HG03039 (cell line): Measurements from ENCODE around the gene FOXP3.
"Not testable (repeated sequence)": the region's sequence is repeated elsewhere in the genome, so short reads cannot be mapped to it uniquely, and the experiment has no call there.

Experiments used
- ATAC-seq: cut with Tn5 transposase; IDR thresholded peaks from one replicate; pipeline ENCODE4 v1.9.1; 2021; ENCODE audit warnings: mild to moderate bottlenecking, moderate library complexity; ENCODE audit not compliant: unreplicated experiment

Gene FOXP3

GRCh38 chrX:49264460-49264859 is at the start of gene FOXP3:
TSS of gene FOXP3 (minus strand) at chrX:49264710. CDS start at chrX:49258505, 6,205 bp downstream.
- no peak for ATAC-seq

GRCh38 chrX:49312176-49312575 is 47.7 kb upstream of the FOXP3 start:
- no peak for ATAC-seq

GRCh38 chrX:49310371-49310770 is 45.9 kb upstream of the FOXP3 start:
- no peak for ATAC-seq

- no peak for ATAC-seq
Measured at GRCh38 chrX:49309401-49309981, 45.0 kb upstream of the FOXP3 start.

GRCh38 chrX:49308604-49309269 is 44.2 kb upstream of the FOXP3 start:
- no peak for ATAC-seq

GRCh38 chrX:49307775-49308174 is 43.3 kb upstream of the FOXP3 start:
- not testable (repeated sequence) for ATAC-seq

- no peak for ATAC-seq
Measured at GRCh38 chrX:49303346-49303745, 38.8 kb upstream of the FOXP3 start, which contains the start of gene GAGE10. TSS of gene GAGE10 (plus strand) at chrX:49303646. CDS start at chrX:49304860, 1,214 bp downstream.

GRCh38 chrX:49300703-49301102 is 36.2 kb upstream of the FOXP3 start:
- ATAC-seq, result no peak

GRCh38 chrX:49299293-49299692 is 34.8 kb upstream of the FOXP3 start:
- not testable (repeated sequence) for ATAC-seq

- no peak for ATAC-seq
Measured at GRCh38 chrX:49292400-49293362, 28.2 kb upstream of the FOXP3 start.

GRCh38 chrX:49291615-49292337 is 27.3 kb upstream of the FOXP3 start:
- ATAC-seq, result no peak

- no peak for ATAC-seq
Measured at GRCh38 chrX:49290215-49290614, 25.7 kb upstream of the FOXP3 start.

GRCh38 chrX:49287665-49288064 is 23.2 kb upstream of the FOXP3 start:
- no peak for ATAC-seq

GRCh38 chrX:49286581-49286980 is 22.1 kb upstream of the FOXP3 start:
- ATAC-seq, result no peak

GRCh38 chrX:49286136-49286535 is 21.6 kb upstream of the FOXP3 start:
- ATAC-seq, result no peak

GRCh38 chrX:49284212-49284611 is 19.7 kb upstream of the FOXP3 start:
- no peak for ATAC-seq

- ATAC-seq, result no peak
Measured at GRCh38 chrX:49282647-49283011, 18.1 kb upstream of the FOXP3 start.

- no peak for ATAC-seq
Measured at GRCh38 chrX:49278081-49278480, 13.6 kb upstream of the FOXP3 start.

GRCh38 chrX:49277535-49277830 is 13.0 kb upstream of the FOXP3 start:
- no peak for ATAC-seq

- ATAC-seq, result no peak
Measured at GRCh38 chrX:49276671-49277534, 12.4 kb upstream of the FOXP3 start.
